ENCODE measurements around the gene ATP1A2.

The ATP1A2 gene

DNA sequence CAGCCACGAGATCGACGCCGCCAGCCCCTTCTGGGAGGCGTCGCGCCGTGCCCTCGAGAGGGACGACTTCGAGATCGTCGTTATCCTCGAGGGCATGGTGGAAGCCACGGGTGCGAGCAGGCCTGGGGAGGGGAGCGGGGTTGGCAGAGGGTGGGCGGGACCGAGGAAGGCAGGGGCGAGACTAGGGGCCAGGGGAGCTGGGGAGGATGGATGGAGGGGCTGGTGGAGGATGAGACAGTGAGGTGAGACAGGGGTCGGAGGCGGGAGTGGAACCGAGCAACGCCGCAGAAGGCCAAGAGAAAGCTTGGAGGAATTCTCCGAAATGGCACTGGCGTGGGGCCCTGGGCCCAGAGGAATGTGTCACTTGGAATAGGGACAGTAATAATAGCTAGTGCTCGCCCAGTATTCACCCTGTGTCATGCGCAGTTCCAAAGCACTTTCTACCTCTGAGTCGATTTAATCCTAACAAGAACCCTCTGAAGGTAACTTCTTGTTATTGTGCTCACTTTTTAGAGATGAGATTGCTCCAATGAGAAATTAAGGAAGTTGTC, 30.7 kb upstream of the ATP1A2 start:
- DNase-seq (ENCODE audit: low read depth in 2 of 2, low spot score in 1 of 2): no peak

DNA sequence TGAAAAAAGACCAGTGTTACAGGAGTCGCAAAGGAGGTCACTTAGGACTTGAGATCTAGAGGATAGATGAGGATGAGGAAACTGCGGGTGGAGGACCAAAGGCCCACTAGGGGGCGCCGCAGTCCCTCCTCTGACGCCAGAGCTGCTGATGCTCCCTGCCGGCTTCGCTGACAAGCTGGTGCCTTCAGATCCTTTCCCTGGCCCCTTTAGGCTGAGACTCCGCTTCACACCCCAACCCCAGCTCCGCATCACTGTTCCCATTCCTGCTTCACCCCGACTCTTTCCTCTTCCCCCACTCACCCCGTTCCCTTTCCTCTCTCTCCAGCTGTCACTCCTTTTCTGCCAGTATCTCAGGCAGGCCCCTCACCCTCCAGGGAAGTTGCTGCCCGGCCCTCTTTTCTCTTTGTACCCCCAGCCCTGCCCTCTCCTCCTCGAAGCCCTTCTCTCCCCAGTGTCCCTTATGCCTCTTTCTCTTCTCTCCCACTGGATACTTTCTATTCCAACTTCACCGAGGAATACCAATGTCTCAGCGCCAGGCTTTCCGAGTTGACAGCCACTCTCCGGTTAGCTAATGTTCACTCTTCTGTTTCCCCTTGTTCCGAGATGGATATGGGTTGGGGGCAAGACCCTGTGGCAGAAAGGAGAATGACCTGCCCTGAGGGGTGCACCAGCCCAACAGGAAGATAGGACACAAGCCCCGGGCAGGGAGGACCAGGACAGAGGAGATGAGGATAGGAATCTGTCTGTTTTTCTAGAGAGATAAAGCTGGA, 29.7 kb upstream of the ATP1A2 start:
- DNase-seq (ENCODE audit: low read depth in 2 of 2, low spot score in 1 of 2): peak; percentile 47 to 59

DNA sequence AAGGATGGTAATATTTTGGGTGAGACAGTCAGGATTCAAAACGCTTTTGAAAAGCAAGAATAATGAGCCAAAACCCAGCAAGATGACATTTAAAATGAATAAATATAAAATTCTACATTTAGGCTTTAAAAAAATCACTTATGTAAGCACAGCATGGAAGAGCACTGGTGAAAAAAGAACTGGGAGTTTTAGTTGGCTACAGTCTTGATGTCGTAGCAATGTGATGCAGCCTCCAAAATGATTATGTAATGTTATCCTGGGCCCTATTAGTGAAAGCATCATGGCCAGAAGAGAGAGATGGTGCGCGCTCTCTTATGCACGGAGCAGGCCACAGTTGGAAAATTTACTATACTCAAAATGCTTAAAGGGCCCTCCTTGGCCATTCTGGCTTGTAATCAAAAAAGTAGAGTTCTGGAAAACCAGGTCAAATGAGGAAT, 29.1 kb upstream of the ATP1A2 start:
- DNase-seq (ENCODE audit: low read depth in 2 of 2, low spot score in 1 of 2): no peak

DNA sequence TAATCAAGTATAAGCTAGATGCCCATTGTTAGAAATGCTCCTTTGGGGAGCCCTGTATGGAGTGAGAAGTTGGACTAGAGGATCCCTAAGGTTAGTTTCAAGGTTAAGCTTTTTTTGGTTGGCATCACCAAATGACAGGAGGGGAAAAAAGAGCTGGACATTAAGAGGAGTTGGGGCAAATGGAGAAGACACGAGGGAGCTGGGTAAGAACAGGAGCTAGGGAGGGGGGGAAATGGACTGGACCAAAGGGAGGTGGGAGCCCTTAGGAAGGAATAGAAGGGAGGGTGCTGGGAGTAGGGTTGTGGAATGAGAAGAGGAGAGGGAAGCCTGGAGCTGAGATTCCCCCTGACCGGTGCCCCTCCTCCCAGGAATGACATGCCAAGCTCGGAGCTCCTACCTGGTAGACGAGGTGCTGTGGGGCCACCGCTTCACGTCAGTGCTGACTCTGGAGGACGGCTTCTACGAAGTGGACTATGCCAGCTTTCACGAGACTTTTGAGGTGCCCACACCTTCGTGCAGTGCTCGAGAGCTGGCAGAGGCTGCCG, 28.4 kb upstream of the ATP1A2 start:
- DNase-seq (ENCODE audit: low read depth in 2 of 2, low spot score in 1 of 2): no peak

GRCh38 chr1:160089883-160090282, 25.7 kb upstream of the ATP1A2 start:
- DNase-seq (ENCODE audit: low read depth in 2 of 2, low spot score in 1 of 2): no peak

GRCh38 chr1:160090760-160091159, 24.8 kb upstream of the ATP1A2 start:
- no peak for DNase-seq (ENCODE audit: low read depth in 2 of 2, low spot score in 1 of 2)

DNA sequence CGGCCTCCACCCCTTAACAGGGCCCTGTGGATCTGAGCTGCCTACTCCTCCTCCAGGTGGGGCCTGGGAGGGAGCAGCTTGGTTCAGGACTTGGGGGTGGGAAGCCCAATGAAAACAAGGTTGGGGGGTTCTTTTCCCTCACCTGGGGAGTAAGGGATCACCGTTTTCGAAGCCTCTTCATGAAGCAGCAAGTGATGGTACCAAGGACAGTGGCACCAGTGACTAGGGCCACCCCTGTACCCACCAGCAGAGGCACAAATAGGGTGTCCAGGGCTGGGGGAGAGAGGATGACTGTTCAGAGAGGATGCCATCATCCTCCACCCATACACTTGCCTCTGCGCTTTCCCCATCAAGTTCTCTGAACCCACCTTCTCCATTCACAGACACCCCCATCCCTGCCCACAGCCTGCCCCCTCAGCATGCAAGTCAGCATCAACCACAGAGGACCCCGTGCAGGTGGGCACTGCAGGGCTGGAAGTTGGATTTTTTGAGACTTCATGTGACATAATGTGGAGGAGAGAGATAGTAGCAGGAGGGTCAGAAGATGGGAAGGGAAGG, 23.8 kb upstream of the ATP1A2 start:
- no peak for DNase-seq (ENCODE audit: low read depth in 2 of 2, low spot score in 1 of 2)

GRCh38 chr1:160092366-160093068, 23.0 kb upstream of the ATP1A2 start:
- DNase-seq (ENCODE audit: low read depth in 2 of 2, low spot score in 1 of 2): no peak

DNA sequence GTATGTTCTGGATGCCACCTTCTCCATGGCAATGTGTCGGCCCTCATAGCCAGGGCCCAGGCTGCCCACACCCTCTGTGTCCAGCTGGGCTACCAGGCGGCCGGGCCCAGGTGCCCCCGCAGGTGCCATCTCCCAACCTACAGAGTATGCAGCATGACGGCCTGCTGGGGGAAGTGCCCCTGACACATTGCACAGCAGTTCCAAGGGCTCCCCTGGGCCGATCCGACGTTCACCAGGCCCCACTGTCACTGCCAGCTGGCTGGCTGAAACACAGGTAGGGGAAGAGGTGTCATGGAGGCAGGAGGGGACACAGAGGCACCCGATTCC, 22.5 kb upstream of the ATP1A2 start:
- DNase-seq (ENCODE audit: low read depth in 2 of 2, low spot score in 1 of 2): no peak

GRCh38 chr1:160093624-160094290, 21.8 kb upstream of the ATP1A2 start:
- no peak for DNase-seq (ENCODE audit: low read depth in 2 of 2, low spot score in 1 of 2)

- DNase-seq (ENCODE audit: low read depth in 2 of 2, low spot score in 1 of 2): no peak
Observed at GRCh38 chr1:160094291-160094625, 21.3 kb upstream of the ATP1A2 start.

DNA sequence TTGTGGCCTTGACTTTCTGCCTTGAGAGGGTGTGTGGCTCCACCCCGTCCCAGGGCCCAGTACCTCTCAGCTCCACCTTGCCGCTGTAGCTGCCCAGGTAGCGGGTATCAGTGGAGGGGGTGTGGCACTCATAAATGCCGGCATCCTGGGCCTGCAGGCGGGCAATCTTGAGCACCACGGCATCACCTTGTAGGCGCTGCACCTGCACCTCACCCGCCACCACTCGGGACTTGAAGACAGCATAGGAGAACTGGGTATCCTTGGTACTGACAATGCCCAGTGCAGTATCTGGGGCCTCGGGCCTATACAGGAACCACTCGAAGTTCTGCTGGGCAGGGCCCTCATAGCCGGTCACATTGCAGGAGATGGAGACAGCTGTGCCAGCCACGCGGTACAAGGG, 20.8 kb upstream of the ATP1A2 start:
- DNase-seq (ENCODE audit: low read depth in 2 of 2, low spot score in 1 of 2): no peak

DNA sequence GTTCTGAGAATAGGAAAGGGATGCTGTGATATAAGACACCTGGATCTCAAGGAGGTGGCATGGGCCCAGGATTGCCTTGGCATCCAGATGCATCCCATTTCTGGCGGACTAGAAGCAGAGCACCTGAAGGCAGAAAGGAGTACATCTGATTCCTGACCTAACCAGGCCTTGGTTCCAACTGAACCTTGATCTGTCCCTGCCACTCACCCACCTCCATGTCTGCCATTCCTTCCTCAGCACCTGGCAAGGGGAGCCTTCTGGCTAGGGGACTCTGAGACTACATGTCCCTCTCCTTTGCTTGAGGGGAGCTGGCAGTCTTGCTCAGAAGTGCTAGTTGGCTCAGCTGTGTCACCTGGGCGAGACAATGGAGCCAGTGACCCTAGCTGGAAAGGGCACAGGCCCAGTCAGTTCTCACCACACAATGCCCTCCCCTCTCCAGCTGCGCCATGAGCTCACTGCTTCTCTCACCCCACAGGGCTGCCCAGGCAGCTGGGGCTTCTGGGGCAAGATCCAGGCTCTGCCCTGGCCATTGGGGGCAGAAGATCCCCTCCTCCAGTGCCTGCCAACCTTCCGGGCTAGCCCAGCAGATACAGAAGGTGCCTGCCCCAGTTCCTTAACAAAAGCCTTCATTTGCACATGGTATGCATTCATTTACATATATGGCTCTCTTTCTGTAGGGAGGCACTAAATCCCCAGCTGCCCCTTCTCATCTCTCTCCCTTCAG, 20.0 kb upstream of the ATP1A2 start:
- DNase-seq (ENCODE audit: low read depth in 2 of 2, low spot score in 1 of 2): no peak

- DNase-seq (ENCODE audit: low read depth in 2 of 2, low spot score in 1 of 2): no peak
Observed at GRCh38 chr1:160096274-160097116, 19.1 kb upstream of the ATP1A2 start.

DNA sequence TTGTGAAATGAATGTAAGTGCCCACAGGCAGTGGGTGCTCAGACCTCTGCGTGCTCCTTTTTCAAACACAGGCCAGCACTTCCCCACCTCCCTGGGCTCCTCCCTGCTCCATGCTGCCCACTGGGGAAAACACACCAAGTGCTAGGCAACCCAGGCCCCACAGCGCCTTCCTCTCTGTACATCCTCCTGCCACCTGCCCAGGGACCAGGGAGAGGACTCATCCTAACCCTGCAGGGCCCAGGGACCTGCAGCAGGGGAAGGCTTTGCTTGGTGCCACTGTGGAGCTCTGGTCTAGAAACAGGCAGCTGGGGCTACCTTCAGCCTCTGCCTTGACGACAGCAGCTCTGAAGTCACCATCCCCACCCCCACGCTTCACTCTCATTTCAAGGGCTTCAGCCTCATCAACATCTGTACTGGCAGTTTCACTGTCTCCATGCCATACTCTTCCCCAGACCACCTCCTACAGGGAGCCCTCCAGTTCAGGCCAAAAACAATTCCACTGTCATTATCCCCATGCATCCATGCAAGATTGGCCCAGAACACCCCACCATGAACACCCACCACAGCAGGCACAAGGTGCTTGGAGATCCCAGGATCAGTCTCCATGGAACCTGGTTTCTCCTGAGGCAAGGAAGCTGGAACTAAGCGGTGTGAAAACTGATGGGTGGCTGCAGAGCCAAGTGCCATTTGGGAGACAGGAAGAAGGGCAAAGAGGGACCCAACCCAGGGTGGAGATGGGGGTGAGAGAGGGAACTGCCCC, 18.2 kb upstream of the ATP1A2 start:
- DNase-seq (ENCODE audit: low read depth in 2 of 2, low spot score in 1 of 2): no peak

DNA sequence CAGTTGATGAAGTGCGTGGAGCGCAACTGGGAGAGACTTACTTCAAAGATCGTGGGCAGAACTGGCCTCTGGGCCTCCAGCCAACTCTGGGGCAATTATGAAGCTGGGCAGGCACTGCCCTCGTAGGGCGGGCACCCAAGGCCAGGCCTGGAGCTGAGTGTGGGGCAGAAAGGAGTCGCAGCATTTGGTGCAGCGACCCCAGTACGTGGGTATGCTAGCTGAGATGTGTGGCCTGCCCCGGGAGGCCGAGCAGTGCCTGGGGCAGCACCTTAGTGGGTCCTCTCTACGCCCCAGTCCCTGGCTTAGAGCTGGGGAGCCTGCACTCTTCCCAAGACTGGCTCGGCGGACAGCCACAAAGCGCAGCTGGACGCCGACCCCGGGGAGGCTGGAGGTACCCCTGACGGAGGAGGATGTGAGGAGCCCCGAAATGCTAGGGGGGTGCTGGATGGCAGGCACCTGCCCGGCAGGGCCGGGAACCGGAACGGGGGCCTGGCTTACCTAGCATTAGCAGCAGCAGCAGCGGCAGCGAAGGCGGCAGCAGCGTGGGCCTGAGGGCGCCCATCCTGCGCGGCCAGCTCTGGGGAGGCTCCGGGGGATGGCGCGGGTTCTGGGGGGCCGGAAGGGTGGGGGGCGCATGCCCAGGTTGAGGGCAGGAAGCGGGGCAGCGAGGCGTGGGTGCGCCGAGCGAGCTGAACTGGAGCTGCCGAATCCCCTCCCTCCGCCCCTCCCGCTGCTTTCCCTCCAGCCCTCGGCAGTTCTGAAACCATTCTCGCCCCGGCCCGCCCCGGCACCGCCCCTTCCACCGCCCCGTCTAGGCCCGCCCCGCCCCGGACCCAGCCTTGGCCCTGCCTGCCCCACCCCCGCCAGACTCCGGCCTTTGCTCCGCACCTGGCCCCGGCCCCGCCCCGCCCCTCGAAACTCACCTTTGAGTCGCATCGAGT, 17.4 kb upstream of the ATP1A2 start, which contains the start of gene IGSF8:
IGSF8 (minus strand) TSS at position 709 of the 941 bp plus-strand sequence; CDS start at position 562, 147 bp downstream.
- peak; percentile 84 to 85 for DNase-seq (ENCODE audit: low read depth in 2 of 2, low spot score in 1 of 2)

- peak; percentile 97 to 98 for DNase-seq (ENCODE audit: low read depth in 2 of 2, low spot score in 1 of 2)
Observed at GRCh38 chr1:160098852-160099561, 16.6 kb upstream of the ATP1A2 start.
